Heart left ventricle (tissue), 16 donors: ENCODE data around the gene ZEB2. TPM values are rescaled to one million over a fixed set of nuclear protein-coding genes. Genes with fewer than 3 reads are reported as not detected.

Source experiments
- ATAC-seq, 4 donors: fragments of 200-7000 bp; cut with Tn5 transposase; one replicate each; pipeline ENCODE4 v1.9.1; 2020 to 2022; ENCODE audit warnings: moderate library complexity in 4 of 4, mild to moderate bottlenecking in 3 of 4, moderate number of reproducible peaks in 1 of 4
- DNase-seq, 5 donors: peaks; one replicate each; pipeline ENCODE4 v3.0.0-alpha.2; 2020
- H3K27ac ChIP-seq, 12 donors: fragments of 200-600 bp; sonication (generic) in 4 of 12; one replicate each; pipeline versions ENCODE4 v1.5.0 to v1.8.0; 2016 to 2022; ENCODE audit warnings: mild to moderate bottlenecking in 2 of 12
- H3K27me3 ChIP-seq, 9 donors: fragments of 200-600 bp; sonication (generic) in 2 of 9; one replicate each; pipeline versions ENCODE4 v1.5.1 to v1.8.0; 2016 to 2022; ENCODE audit warnings: mild to moderate bottlenecking in 3 of 9
- H3K36me3 ChIP-seq, 9 donors: fragments of 200-600 bp; sonication (generic) in 2 of 9; one replicate each; pipeline versions ENCODE4 v1.5.0 to v1.8.0; 2018 to 2022; ENCODE audit warnings: mild to moderate bottlenecking in 2 of 9
- H3K4me1 ChIP-seq, 12 donors: fragments of 200-600 bp; sonication (generic) in 4 of 12; one replicate each; pipeline versions ENCODE4 v1.5.0 to v1.8.0; 2016 to 2022; ENCODE audit warnings: mild to moderate bottlenecking in 3 of 12
- H3K4me3 ChIP-seq, 12 donors: fragments of 200-600 bp; sonication (generic) in 4 of 12; one replicate each; pipeline versions ENCODE4 v1.5.0 to v1.8.0; 2017 to 2022; ENCODE audit warnings: mild to moderate bottlenecking in 9 of 12, moderate library complexity in 4 of 12
- H3K9me3 ChIP-seq, 12 donors: fragments of 200-600 bp; sonication (generic) in 4 of 12; one replicate each; pipeline versions ENCODE4 v1.5.0 to v1.8.0; 2016 to 2022; ENCODE audit warnings: mild to moderate bottlenecking in 1 of 12
- POLR2A ChIP-seq, 2 donors: fragments of 450-650 bp; IDR thresholded peaks; one replicate each; pipeline ENCODE4 v1.6.1; 2017; ENCODE audit warnings: antibody characterized with exemption in 2 of 2, mild to moderate bottlenecking in 2 of 2, moderate library complexity in 2 of 2
- WGBS, 4 donors: extraction: QIAGEN DNeasy Blood & Tissue Kit in 2 of 4; methylation state at CpG; one replicate each; pipeline versions ENCODE4 v1.1.5 to v1.1.7; 2013 to 2018; 5-methylcytosine and 5-hydroxymethylcytosine counted together
- intact Hi-C, 10 donors: fragments of 100-400 bp; cut with DNase I; formaldehyde crosslinking; loops; one replicate each; pipeline versions ENCODE4 v1.11.1 to v1.14.2; 2022
- polyA plus RNA-seq, 2 donors: library from polyadenylated mRNA; stranded (reverse); fragments of 200-250 nt; gene quantifications; one replicate each; pipeline ENCODE4 v1.2.3, GENCODE V29; 2013
- total RNA-seq, 9 donors: library from RNA; depleted of rRNA in 2 of 9; stranded (reverse); fragments of >200 nt in 2 of 9; fragmentation: NEBNext Ultra II Directional in 3 of 9; extraction: Animal tissue kit (Norgen Biotek cat#: 25700) in 3 of 9; gene quantifications; one replicate each; pipeline versions ENCODE4 v1.1.0 to v1.2.4, GENCODE V29; 2016 to 2023
- TF ChIP-seq, protein P1 (sequence below), 12 donors: fragments of 200-600 bp; sonication (generic) in 4 of 12; IDR thresholded peaks; one replicate each; pipeline versions ENCODE4 v1.5.0 to v1.8.0; 2018 to 2022; ENCODE audit warnings: antibody characterized with exemption in 12 of 12, mild to moderate bottlenecking in 5 of 12
- donor health status: ischemic (EF 13 %, LVEDD 7.1; RV severe dilation, severe dysfunction).
- donor health status: healthy with polysubstance abuse.
- donor health status: DM: no; HTN: yes; CAD: no.
- donor health status: DM: no; HTN: no; CAD: no.
- donor health status: ischemic (EF 25% LVEDD 6.9; RV normal size, moderate dysfunction).
- donor health status: ischemic (EF 25% LVEDD 5.7; RV mildly dilated, moderate dysfunction).
- donor health status: healthy.
- donor health status: DM: yes; HTN: yes; CAD: no.
- donor health status: ischemic (EF 35%, LVEDD 5.7; RV mildly dilated, moderate dysfunction).
- donor health status: nonischemic (EF 11% LVEDD 7.7; RV severe dilation, severe dysfunction).
- donor health status: DM: yes; HTN: yes; CAD: no.
- donor health status: PGD.
- donor health status: ischemic (EF 29% LVEDD 5.4; RV normal size, mild dysfunction).
- donor health status: nonischemic (EF 23%, LVEDD 6.1; RV moderate dilation, normal function).

The ZEB2 gene
- total and polyA plus RNA-seq, 11 donors, result 23.1 to 168 (median 82.4) TPM

DNA sequence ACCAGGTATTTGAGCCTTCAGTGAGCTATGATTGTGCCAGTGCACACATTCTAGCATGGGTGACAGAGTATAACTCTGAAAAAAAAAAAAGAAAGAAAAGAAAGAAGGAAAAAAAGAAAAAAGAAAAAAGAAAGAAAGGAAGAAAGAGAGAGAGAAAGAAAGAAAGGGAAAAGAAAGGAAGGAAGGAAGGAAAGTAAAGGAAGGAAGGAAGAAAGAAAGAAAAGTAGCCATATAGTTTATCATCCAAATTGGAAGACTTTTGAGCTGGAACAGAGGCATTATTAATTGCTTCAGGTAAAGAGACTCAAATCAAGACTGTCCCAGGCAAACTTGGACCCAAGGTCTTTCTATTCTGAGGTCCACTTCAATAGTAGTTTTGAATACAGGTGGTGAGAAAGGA lies 32.9 kb upstream of the ZEB2 start:
- ATAC-seq (no peak), DNase-seq (no peak)
- Histone ChIP-seq H3K27me3 (no peaks in the 10 kb centered on the region), H3K36me3 (no peaks in the 10 kb centered on the region), H3K4me3 (no peak overlapping the region), H3K9me3 (no peaks in the 10 kb centered on the region), H3K27ac (no peak overlapping the region), H3K4me1 (peaks cover 0 to 10% (median 0%) of the 10 kb centered on the region in 12 donors)
- TF ChIP-seq, protein P1, sequence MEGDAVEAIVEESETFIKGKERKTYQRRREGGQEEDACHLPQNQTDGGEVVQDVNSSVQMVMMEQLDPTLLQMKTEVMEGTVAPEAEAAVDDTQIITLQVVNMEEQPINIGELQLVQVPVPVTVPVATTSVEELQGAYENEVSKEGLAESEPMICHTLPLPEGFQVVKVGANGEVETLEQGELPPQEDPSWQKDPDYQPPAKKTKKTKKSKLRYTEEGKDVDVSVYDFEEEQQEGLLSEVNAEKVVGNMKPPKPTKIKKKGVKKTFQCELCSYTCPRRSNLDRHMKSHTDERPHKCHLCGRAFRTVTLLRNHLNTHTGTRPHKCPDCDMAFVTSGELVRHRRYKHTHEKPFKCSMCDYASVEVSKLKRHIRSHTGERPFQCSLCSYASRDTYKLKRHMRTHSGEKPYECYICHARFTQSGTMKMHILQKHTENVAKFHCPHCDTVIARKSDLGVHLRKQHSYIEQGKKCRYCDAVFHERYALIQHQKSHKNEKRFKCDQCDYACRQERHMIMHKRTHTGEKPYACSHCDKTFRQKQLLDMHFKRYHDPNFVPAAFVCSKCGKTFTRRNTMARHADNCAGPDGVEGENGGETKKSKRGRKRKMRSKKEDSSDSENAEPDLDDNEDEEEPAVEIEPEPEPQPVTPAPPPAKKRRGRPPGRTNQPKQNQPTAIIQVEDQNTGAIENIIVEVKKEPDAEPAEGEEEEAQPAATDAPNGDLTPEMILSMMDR (IDR thresholded peaks at IDR 0.05), result no peak
- no peak for TF ChIP-seq POLR2A (IDR thresholded peaks at IDR 0.05)
- intact Hi-C loops, result no loop called here

DNA sequence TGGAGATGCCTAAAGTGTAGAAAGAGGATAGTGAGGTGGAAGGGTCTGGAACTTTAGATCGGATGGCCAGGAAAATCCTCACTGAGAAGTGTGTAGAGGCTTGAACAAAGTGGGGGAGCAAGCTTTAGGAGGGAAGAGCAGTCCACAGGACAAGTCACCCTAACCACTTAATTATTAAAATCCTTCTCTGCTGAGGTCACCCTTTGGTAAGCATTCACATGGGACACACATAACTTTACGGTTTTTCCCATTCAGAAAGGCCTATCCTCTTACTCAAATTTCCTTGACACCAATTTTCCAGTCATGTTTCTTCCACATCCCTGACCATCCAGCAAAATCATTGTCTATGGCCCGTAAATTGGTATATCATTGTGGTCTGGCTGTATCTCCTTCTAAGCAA lies 31.0 kb upstream of the ZEB2 start:
- 93 to 95% (median 94%) methylated on average over 3 of the region's 3 CpGs for WGBS, 4 donors
- H3K27me3 ChIP-seq, result no peaks in the 10 kb centered on the region
- intact Hi-C loops, result no loop called here
- H3K36me3 ChIP-seq, result no peaks in the 10 kb centered on the region
- DNase-seq (no peak), ATAC-seq (no peak)
- H3K27ac ChIP-seq, result no peak overlapping the region
- H3K4me1 ChIP-seq, result peaks cover 0 to 19% (median 0%) of the 10 kb centered on the region in 12 donors
- TF ChIP-seq, protein P1 (IDR thresholded peaks at IDR 0.05), result no peak
- no peak for TF ChIP-seq POLR2A (IDR thresholded peaks at IDR 0.05)
- H3K9me3 ChIP-seq, result no peaks in the 10 kb centered on the region
- H3K4me3 ChIP-seq, result no peak overlapping the region

DNA sequence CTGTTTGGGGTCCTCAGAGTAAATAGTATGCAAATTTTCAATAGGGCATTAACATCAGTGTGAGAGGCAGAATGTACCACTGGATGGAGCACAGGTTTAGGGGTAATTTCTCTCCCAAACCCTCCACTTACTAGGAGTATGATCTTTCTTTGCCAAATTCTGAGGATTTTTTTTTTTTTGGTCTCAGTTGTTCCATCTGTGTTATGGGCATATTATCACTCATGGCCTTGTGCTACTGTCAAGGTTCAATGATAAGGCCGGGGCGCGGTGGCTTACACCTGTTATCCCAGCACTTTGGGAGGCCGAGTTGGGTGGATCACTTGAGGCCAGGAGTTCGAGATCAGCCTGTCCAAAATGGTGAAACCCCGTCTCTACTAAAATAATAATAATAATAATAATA lies 30.2 kb upstream of the ZEB2 start:
- no peak overlapping the region for H3K27ac ChIP-seq
- DNase-seq (no peak), ATAC-seq (no peak)
- no peak overlapping the region for H3K4me3 ChIP-seq
- no peaks in the 10 kb centered on the region for H3K36me3 ChIP-seq
- no peaks in the 10 kb centered on the region for H3K9me3 ChIP-seq
- H3K4me1 ChIP-seq, result peaks cover 0 to 19% (median 0%) of the 10 kb centered on the region in 12 donors
- H3K27me3 ChIP-seq, result no peaks in the 10 kb centered on the region
- intact Hi-C loops, result no loop called here
- TF ChIP-seq, protein P1 (IDR thresholded peaks at IDR 0.05), result no peak
- TF ChIP-seq POLR2A (IDR thresholded peaks at IDR 0.05), result no peak
- WGBS, 4 donors, result 95 to 98% (median 97%) methylated on average over 6 of the region's 6 CpGs

DNA sequence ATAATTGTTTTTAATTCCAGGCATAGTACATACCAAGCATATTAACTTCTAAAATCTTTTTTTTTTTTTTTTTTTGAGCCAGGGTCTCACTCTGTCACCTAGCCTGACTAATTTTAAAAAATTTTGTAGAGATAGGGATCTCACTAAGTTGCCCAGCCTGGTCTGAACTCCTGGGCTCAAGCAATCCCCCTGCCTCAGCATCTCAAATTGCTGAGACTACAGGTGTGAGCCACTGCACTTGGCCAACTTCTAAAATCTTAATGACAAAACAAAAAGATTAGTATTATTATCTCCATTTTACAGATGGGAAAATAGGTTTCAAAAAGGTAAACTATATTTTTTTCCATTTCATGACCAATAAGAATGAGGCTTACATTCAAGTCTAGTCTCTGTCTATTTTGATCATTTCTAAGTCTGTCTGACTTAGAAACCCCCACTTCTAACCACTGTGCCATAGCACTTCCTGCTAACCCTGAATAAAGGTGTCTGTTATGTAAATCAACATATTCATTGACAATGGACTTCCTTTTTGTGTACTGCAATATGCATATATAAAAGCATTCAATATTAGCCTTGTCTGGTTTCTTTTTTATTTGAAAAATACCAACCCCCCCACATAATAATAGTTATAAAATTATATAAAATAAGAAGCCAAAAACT lies 28.7 kb upstream of the ZEB2 start:
- DNase-seq (no peak), ATAC-seq (no peak)
- no peak overlapping the region for H3K27ac ChIP-seq
- TF ChIP-seq, protein P1 (IDR thresholded peaks at IDR 0.05), result no peak
- TF ChIP-seq POLR2A (IDR thresholded peaks at IDR 0.05), result no peak
- intact Hi-C loops, result no loop called here
- no peaks in the 10 kb centered on the region for H3K27me3 ChIP-seq
- peaks cover 0 to 19% (median 0%) of the 10 kb centered on the region in 12 donors for H3K4me1 ChIP-seq
- H3K9me3 ChIP-seq, result no peaks in the 10 kb centered on the region
- H3K4me3 ChIP-seq, result no peak overlapping the region
- no peaks in the 10 kb centered on the region for H3K36me3 ChIP-seq
